Thyroid gland (tissue), 4 donors: ENCODE results near the gene ATG12.

Source experiments
- CTCF ChIP-seq, 6 experiments: fragments of 200-600 bp in 3 of 6; fragments of 450-650 bp in 3 of 6; sonication (generic) in 3 of 6; IDR thresholded peaks; one replicate each; pipeline ENCODE4 v1.5.1; 2016 to 2019; ENCODE audit warnings: antibody characterized with exemption in 6 of 6, mild to moderate bottlenecking in 2 of 6, inconsistent platforms in 1 of 6, moderate library complexity in 1 of 6
- POLR2A ChIP-seq, 2 donors: fragments of 450-650 bp; IDR thresholded peaks; one replicate each; pipeline ENCODE4 v1.6.1; 2017; ENCODE audit warnings: antibody characterized with exemption in 2 of 2, mild to moderate bottlenecking in 2 of 2, moderate library complexity in 1 of 2

- TF ChIP-seq CTCF (IDR thresholded peaks at IDR 0.05) (no peak), POLR2A (IDR thresholded peaks at IDR 0.05) (no peak)
Observed at GRCh38 chr5:115875447-115875846, 34.1 kb upstream of the ATG12 start.
